K562 (cell line): ENCODE measurements around the gene CCDC71L. TPM values are rescaled to one million over a fixed set of nuclear protein-coding genes. Genes with fewer than 3 reads are reported as not detected.

Experiments
- ATAC-seq: fragments of 200-7000 bp; cut with Tn5 transposase; 3 replicates; pipeline ENCODE4 v1.9.1; 2020; ENCODE audit warnings: moderate library complexity
- BruUV-seq: library from RNA; stranded (reverse); fragments of 400-500 nt; replicated peaks from 2 replicates; lab custom pipeline; 2021; lab: Mats Ljungman, UMichigan
- CTCF ChIA-PET: fragments of 300-600 bp; formaldehyde crosslinking; extraction: SDS; loops from one replicate; lab custom pipeline; 2021; ENCODE audit warnings: low intra/inter-chr PET ratio; lab: Yijun Ruan, JAX
- POLR2A ChIA-PET: fragments of 300-600, 350-650 bp; sonication (Branson Sonifier 250); formaldehyde crosslinking; extraction: SDS; loops from one replicate; lab custom pipeline; 2021; ENCODE audit warnings: antibody characterized with exemption, inconsistent platforms; lab: Yijun Ruan, JAX
- DNase-seq, 4 experiments: peaks; one replicate each; pipeline versions ENCODE4 v3.0.0 to v3.0.0-alpha.2; 2011 to 2018; ENCODE audit warnings: low spot score in 3 of 4, mixed read lengths in 3 of 4; ENCODE audit errors: extremely low read depth in 1 of 4
- FAIRE-seq: peaks from 2 replicates; lab custom pipeline; 2011; peaks lifted over from hg19 to GRCh38; lab: Jason Lieb, UNC
- H2AFZ ChIP-seq: 2 replicates; pipeline ENCODE4 v1.6.0; 2011; ENCODE audit warnings: low read depth, low read length, control low read depth, inconsistent platforms
- H3K27ac ChIP-seq: fragments of 200-600 bp; 3 replicates; pipeline ENCODE4 v1.8.0; 2011; ENCODE audit warnings: low read depth, mild to moderate bottlenecking, control low read depth, inconsistent platforms, low read length, moderate library complexity, mixed read lengths; ENCODE audit errors: extremely low read depth
- H3K27me3 ChIP-seq, 2 experiments: fragments of 300-600 bp in 1 of 2; 2 replicates in 1 of 2; 3 replicates in 1 of 2; pipeline versions ENCODE4 v1.6.0 to v1.8.0; 2011; ENCODE audit warnings: inconsistent platforms in 2 of 2, low read length in 2 of 2, mild to moderate bottlenecking in 1 of 2, mixed read lengths in 1 of 2, moderate library complexity in 1 of 2; ENCODE audit not compliant: control insufficient read depth in 2 of 2, insufficient read depth in 2 of 2
- H3K36me3 ChIP-seq: fragments of 300-600 bp; 3 replicates; pipeline ENCODE4 v1.8.0; 2011; ENCODE audit warnings: mild to moderate bottlenecking, low read length, inconsistent platforms; ENCODE audit not compliant: control insufficient read depth, insufficient read depth
- H3K4me1 ChIP-seq, 2 experiments: fragments of 200-600 bp in 1 of 2; replicated peaks in 1 of 2; 2 replicates in 1 of 2; 3 replicates in 1 of 2; pipeline versions ENCODE4 v1.5.1 to v1.8.0; 2011; ENCODE audit warnings: inconsistent platforms in 2 of 2, low read length in 2 of 2, mild to moderate bottlenecking in 1 of 2, mixed read lengths in 1 of 2, moderate library complexity in 1 of 2; ENCODE audit not compliant: control insufficient read depth in 2 of 2, insufficient read depth in 2 of 2
- H3K4me2 ChIP-seq: 2 replicates; pipeline ENCODE4 v1.6.1; 2011; ENCODE audit warnings: low read length, control low read depth, inconsistent platforms, mixed read lengths; ENCODE audit not compliant: insufficient read depth
- H3K4me3 ChIP-seq: fragments of 200-600 bp; sonication (generic), shearing (Covaris generic); 2 replicates; pipeline ENCODE4 v1.5.1; 2016; ENCODE audit warnings: control low read depth, inconsistent platforms
- H3K79me2 ChIP-seq: fragments of 200-600 bp; 3 replicates; pipeline ENCODE4 v1.8.0; 2011; ENCODE audit warnings: low read length, inconsistent platforms; ENCODE audit not compliant: control insufficient read depth, insufficient read depth
- H3K9ac ChIP-seq, 2 experiments: 2 replicates each; pipeline versions ENCODE4 v1.6.0 to v1.6.1; 2011; ENCODE audit warnings: low read depth in 2 of 2, low read length in 2 of 2, control low read depth in 1 of 2, inconsistent platforms in 1 of 2, mild to moderate bottlenecking in 1 of 2, mixed read lengths in 1 of 2; ENCODE audit not compliant: insufficient read depth in 1 of 2
- H3K9me1 ChIP-seq: one replicate; pipeline ENCODE4 v1.6.0; 2011; ENCODE audit warnings: inconsistent platforms, mild to moderate bottlenecking, low read length, moderate library complexity; ENCODE audit not compliant: control insufficient read depth, insufficient read depth
- H3K9me3 ChIP-seq: replicated peaks from 2 replicates; pipeline ENCODE4 v1.5.1; 2011; ENCODE audit warnings: low read depth, low read length, inconsistent platforms; ENCODE audit not compliant: control insufficient read depth, insufficient read depth
- H4K20me1 ChIP-seq: replicated peaks from 2 replicates; pipeline ENCODE4 v1.6.1; 2011; ENCODE audit warnings: low read length, inconsistent platforms, mixed read lengths; ENCODE audit not compliant: control insufficient read depth, insufficient read depth
- CBFA2T3 ChIP-seq: fragments of 450-650 bp; IDR thresholded peaks from 2 replicates; pipeline ENCODE4 v1.6.1; 2017
- CBX1 ChIP-seq: sonication (generic); IDR thresholded peaks from 2 replicates; pipeline ENCODE4 v1.6.1; 2016; ENCODE audit warnings: antibody characterized with exemption, low read depth, mild to moderate bottlenecking
- CBX3 ChIP-seq, 2 experiments: IDR thresholded peaks; 1 replicate in 1 of 2; 2 replicates in 1 of 2; pipeline ENCODE4 v1.6.1; 2012; ENCODE audit warnings: inconsistent platforms in 2 of 2, low read length in 2 of 2, borderline replicate concordance in 1 of 2, control low read depth in 1 of 2
- CBX5 ChIP-seq: IDR thresholded peaks from 2 replicates; pipeline ENCODE4 v1.6.1; 2014; ENCODE audit warnings: low read depth, borderline replicate concordance
- KHSRP ChIP-seq: fragments of 450-650 bp; IDR thresholded peaks from 2 replicates; pipeline ENCODE4 v1.6.1; 2017
- NFIX ChIP-seq: fragments of 250-450 bp; sonication (Bioruptor Pico); IDR thresholded peaks from 2 replicates; pipeline ENCODE4 v1.4.0; 2020; ENCODE audit warnings: low read depth, mild to moderate bottlenecking, moderate library complexity
- TRIM28 ChIP-seq: fragments of 450-650 bp; IDR thresholded peaks from 2 replicates; pipeline ENCODE4 v1.6.1; 2017
- ZEB2 ChIP-seq: fragments of 450-650 bp; IDR thresholded peaks from 2 replicates; pipeline ENCODE4 v1.6.1; 2016
- ZNF316 ChIP-seq: fragments of 450-650 bp; IDR thresholded peaks from 2 replicates; pipeline ENCODE4 v1.6.1; 2016
- ZNF766 ChIP-seq: fragments of 200-800 bp; sonication (Bioruptor generic); conservative IDR thresholded peaks from 2 replicates; pipeline ENCODE4 v1.6.1; 2016; ENCODE audit warnings: missing genetic modification characterization, missing compliant biosample characterization
- WGBS: fragments of 100-300 bp; shearing (Covaris generic); methylation state at CpG from one replicate; pipeline ENCODE4 v1.1.6; 2016; ENCODE audit warnings: low coverage, mixed read lengths; ENCODE audit not compliant: insufficient coverage; ENCODE audit errors: missing lambda C conversion rate; 5-methylcytosine and 5-hydroxymethylcytosine counted together
- in situ Hi-C: fragments of 300-500 bp; cut with MboI; formaldehyde crosslinking; loops from 4 replicates; pipeline ENCODE4 v1.15.0; 2018; ENCODE audit warnings: inconsistent platforms, mixed read lengths
- intact Hi-C: fragments of 100-400 bp; cut with micrococcal nuclease; formaldehyde crosslinking; loops from 2 replicates; pipeline ENCODE4 v1.14.2; 2022
- polyA plus RNA-seq, 8 experiments: library from polyadenylated mRNA; depleted of rRNA in 4 of 8; stranded (reverse) in 5 of 8; unstranded in 3 of 8; fragments of >200 nt; fragmentation: Nextera tagmentation in 2 of 8; fragmentation: Illumina TruSeq in 1 of 8; extraction: Ambion mirVana in 2 of 8; extraction: Trizol in 1 of 8; gene quantifications; 2 replicates each; pipeline versions ENCODE4 v1.2.1 to v1.2.3, GENCODE V29; 2011 to 2014; ENCODE audit warnings: inconsistent platforms in 1 of 8, missing spikeins in 1 of 8
- total RNA-seq, 7 experiments: library from RNA; depleted of rRNA in 6 of 7; stranded (reverse); fragments of >200 nt in 6 of 7; fragmentation: Illumina TruSeq in 2 of 7; extraction: Trizol in 2 of 7; gene quantifications; 2 replicates each; pipeline versions ENCODE4 v1.2.1 to v1.2.3, GENCODE V29; 2011 to 2021; ENCODE audit warnings: low replicate concordance in 1 of 7
- TF ChIP-seq, protein P1 (sequence below): fragments of 250-450 bp; sonication (Bioruptor Pico); IDR thresholded peaks from 2 replicates; pipeline ENCODE4 v1.4.0; 2020; ENCODE audit warnings: mild to moderate bottlenecking, moderate library complexity
- TF ChIP-seq, protein P2 (sequence below): fragments of 250-450 bp; sonication (Bioruptor Pico); IDR thresholded peaks from 2 replicates; pipeline ENCODE4 v1.8.0; 2022; ENCODE audit warnings: moderate library complexity, mild to moderate bottlenecking, inconsistent platforms
- TF ChIP-seq, protein P3 (sequence below): sonication (generic); formaldehyde crosslinking; IDR thresholded peaks from 2 replicates; pipeline ENCODE4 v1.8.1; 2023; ENCODE audit warnings: mild to moderate bottlenecking, missing genetic modification reagents
- TF ChIP-seq, protein P4 (sequence below): fragments of 250-450 bp; sonication (Bioruptor Pico); IDR thresholded peaks from 2 replicates; pipeline ENCODE4 v1.5.0; 2021
- TF ChIP-seq, protein P5 (sequence below): IDR thresholded peaks from 2 replicates; pipeline ENCODE4 v1.6.1; 2016; ENCODE audit warnings: missing genetic modification characterization, missing compliant biosample characterization

CCDC71L gene
- total and polyA plus RNA-seq, 9 of the 15 experiments (the other 6 are each of a cell fraction or from before 2014, with no cell fraction given): 5.7 to 108 (median 25.4) TPM

DNA sequence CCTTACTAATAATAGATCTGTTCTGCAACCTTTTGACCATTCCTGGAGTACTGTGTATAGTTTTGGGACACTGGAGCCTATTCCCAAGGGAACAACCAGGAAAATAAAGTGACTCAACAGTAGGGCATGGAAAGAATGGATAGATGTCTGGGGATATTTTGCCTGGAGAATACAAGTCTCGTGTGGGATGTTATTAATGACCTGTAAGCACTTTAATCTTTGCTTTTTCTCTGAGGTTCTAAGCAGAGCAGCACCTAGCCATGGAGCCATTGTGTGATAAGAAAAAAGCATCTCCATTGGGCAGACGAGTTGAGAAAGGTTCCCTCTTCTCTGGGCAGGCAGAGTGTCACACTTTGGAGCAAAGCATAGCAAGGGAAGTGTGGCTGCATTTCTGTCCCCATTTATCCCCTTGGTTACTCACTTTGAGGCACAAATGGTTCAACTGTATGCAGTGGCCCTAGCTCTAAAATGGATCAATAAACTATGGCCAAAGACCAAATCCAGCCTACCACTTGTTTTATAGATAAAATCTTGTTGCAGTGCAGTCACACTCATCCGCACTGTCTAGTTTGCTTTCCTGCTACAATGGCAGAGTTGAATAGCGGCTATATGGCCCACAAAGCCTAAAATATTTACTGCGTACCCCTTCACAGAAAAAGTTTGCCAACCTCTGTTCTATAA is 21.0 kb upstream of the CCDC71L start:
- in situ Hi-C loops: no loop called here
- peak overlapping the region; percentile 2; the same call in 1 of the 2 replicates for H2AFZ ChIP-seq
- no TSS peak for BruUV-seq
- CTCF ChIA-PET: no interaction called here
- H3K79me2 ChIP-seq: no peaks in the 10 kb centered on the region
- no peak overlapping the region for H3K4me2 ChIP-seq
- no peaks in the 10 kb centered on the region for H3K9me3 ChIP-seq
- ATAC-seq: peak; percentile 51
- no peaks in the 10 kb centered on the region for H3K9me1 ChIP-seq
- H3K4me1 ChIP-seq: peaks cover 7 to 21% of the 10 kb centered on the region in 2 experiments; a peak in 4 of 5 replicates
- H4K20me1 ChIP-seq: no peaks in the 10 kb centered on the region
- DNase-seq: no peak
- POLR2A ChIA-PET: interaction anchor here (0.6 to 0.7 kb wide), 2 partner anchors 10 to 23 kb away, joined by 3 read pairs; no protein-coding TSS in a partner anchor
- H3K4me3 ChIP-seq: no peak overlapping the region
- no peaks in the 10 kb centered on the region for H3K36me3 ChIP-seq
- WGBS: 63% methylated on average over 5 of the region's 5 CpGs
- H3K9ac ChIP-seq: no peak overlapping the region
- FAIRE-seq: no peak
- H3K27me3 ChIP-seq: no peaks in the 10 kb centered on the region
- no peak overlapping the region for H3K27ac ChIP-seq
- intact Hi-C loops: no loop called here
- no peak for TF ChIP-seq ZNF766 (CRISPR knock-in tag)
- no peak for TF ChIP-seq CBFA2T3
- TF ChIP-seq, protein P1, sequence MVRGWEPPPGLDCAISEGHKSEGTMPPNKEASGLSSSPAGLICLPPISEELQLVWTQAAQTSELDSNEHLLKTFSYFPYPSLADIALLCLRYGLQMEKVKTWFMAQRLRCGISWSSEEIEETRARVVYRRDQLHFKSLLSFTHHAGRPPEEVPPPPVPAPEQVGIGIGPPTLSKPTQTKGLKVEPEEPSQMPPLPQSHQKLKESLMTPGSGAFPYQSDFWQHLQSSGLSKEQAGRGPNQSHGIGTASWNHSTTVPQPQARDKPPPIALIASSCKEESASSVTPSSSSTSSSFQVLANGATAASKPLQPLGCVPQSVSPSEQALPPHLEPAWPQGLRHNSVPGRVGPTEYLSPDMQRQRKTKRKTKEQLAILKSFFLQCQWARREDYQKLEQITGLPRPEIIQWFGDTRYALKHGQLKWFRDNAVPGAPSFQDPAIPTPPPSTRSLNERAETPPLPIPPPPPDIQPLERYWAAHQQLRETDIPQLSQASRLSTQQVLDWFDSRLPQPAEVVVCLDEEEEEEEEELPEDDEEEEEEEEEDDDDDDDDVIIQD (CRISPR knock-in tag): no peak
- TF ChIP-seq ZEB2: peak; percentile 15; the same call in 1 of the 2 replicates
- peak; percentile 22; the same call in 1 of the 2 replicates for TF ChIP-seq ZNF316
- TF ChIP-seq CBX5: peak; percentile 82; the same call in 1 of the 2 replicates
- TF ChIP-seq, protein P2, sequence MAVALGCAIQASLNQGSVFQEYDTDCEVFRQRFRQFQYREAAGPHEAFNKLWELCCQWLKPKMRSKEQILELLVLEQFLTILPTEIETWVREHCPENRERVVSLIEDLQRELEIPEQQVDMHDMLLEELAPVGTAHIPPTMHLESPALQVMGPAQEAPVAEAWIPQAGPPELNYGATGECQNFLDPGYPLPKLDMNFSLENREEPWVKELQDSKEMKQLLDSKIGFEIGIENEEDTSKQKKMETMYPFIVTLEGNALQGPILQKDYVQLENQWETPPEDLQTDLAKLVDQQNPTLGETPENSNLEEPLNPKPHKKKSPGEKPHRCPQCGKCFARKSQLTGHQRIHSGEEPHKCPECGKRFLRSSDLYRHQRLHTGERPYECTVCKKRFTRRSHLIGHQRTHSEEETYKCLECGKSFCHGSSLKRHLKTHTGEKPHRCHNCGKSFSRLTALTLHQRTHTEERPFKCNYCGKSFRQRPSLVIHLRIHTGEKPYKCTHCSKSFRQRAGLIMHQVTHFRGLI (CRISPR knock-in tag): no peak
- 0 out of 2 replicates have a peak, but pooled peaks have one; percentile 11 for TF ChIP-seq CBX1
- peak; percentile 76; the same call in 1 of the 2 replicates for TF ChIP-seq TRIM28
- TF ChIP-seq NFIX (CRISPR knock-in tag): no peak
- TF ChIP-seq, protein P3, sequence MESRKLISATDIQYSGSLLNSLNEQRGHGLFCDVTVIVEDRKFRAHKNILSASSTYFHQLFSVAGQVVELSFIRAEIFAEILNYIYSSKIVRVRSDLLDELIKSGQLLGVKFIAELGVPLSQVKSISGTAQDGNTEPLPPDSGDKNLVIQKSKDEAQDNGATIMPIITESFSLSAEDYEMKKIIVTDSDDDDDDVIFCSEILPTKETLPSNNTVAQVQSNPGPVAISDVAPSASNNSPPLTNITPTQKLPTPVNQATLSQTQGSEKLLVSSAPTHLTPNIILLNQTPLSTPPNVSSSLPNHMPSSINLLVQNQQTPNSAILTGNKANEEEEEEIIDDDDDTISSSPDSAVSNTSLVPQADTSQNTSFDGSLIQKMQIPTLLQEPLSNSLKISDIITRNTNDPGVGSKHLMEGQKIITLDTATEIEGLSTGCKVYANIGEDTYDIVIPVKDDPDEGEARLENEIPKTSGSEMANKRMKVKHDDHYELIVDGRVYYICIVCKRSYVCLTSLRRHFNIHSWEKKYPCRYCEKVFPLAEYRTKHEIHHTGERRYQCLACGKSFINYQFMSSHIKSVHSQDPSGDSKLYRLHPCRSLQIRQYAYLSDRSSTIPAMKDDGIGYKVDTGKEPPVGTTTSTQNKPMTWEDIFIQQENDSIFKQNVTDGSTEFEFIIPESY: 0 out of 2 replicates have a peak, but pooled peaks have one; percentile 26
- TF ChIP-seq, protein P4, sequence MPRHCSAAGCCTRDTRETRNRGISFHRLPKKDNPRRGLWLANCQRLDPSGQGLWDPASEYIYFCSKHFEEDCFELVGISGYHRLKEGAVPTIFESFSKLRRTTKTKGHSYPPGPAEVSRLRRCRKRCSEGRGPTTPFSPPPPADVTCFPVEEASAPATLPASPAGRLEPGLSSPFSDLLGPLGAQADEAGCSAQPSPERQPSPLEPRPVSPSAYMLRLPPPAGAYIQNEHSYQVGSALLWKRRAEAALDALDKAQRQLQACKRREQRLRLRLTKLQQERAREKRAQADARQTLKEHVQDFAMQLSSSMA (CRISPR knock-in tag): no peak
- TF ChIP-seq, protein P5, sequence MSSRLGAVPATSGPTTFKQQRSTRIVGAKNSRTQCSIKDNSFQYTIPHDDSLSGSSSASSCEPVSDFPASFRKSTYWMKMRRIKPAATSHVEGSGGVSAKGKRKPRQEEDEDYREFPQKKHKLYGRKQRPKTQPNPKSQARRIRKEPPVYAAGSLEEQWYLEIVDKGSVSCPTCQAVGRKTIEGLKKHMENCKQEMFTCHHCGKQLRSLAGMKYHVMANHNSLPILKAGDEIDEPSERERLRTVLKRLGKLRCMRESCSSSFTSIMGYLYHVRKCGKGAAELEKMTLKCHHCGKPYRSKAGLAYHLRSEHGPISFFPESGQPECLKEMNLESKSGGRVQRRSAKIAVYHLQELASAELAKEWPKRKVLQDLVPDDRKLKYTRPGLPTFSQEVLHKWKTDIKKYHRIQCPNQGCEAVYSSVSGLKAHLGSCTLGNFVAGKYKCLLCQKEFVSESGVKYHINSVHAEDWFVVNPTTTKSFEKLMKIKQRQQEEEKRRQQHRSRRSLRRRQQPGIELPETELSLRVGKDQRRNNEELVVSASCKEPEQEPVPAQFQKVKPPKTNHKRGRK (tag): no peak
- no peak for TF ChIP-seq KHSRP
- peak in 1 of 2 experiments; percentile 71; a peak in 1 of 3 replicates for TF ChIP-seq CBX3 (IDR thresholded peaks at IDR 0.05; ENCODE audit: borderline replicate concordance in 1 of 2, low read length in 2 of 2)
